ENCODE data around the gene SLCO2A1. TPM values are rescaled to one million over a fixed set of nuclear protein-coding genes. Genes with fewer than 3 reads are reported as not detected.

The SLCO2A1 gene
- total RNA-seq, 4 donors from 2014 or later, result 7.8 to 12.0 (median 11.1) TPM

- ATAC-seq, result no peak
- Histone ChIP-seq H3K4me1 (peaks cover 0 to 5% (median 0%) of the 10 kb centered on the region in 3 donors), H3K27me3 (no peaks in the 10 kb centered on the region), H3K9me3 (no peaks in the 10 kb centered on the region), H3K4me3 (no peak overlapping the region), H3K27ac (no peak overlapping the region), H3K36me3 (no peaks in the 10 kb centered on the region)
- TF ChIP-seq POLR2AphosphoS5 (IDR thresholded peaks at IDR 0.05) (no peak), CTCF (IDR thresholded peaks at IDR 0.05) (no peak), EP300 (IDR thresholded peaks at IDR 0.05) (no peak), POLR2A (IDR thresholded peaks at IDR 0.05) (no peak)
- WGBS, 2 donors (ENCODE audit: low coverage in 1 of 2), result 72 to 82% methylated on average over 4 of the region's 4 CpGs
Measured at GRCh38 chr3:134052370-134052769, 22.6 kb upstream of the SLCO2A1 start.

- no peak for ATAC-seq
- H3K27me3 ChIP-seq, result no peaks in the 10 kb centered on the region
- TF ChIP-seq POLR2A (IDR thresholded peaks at IDR 0.05) (no peak), CTCF (IDR thresholded peaks at IDR 0.05) (no peak), EP300 (IDR thresholded peaks at IDR 0.05) (no peak), POLR2AphosphoS5 (IDR thresholded peaks at IDR 0.05) (no peak)
- H3K36me3 ChIP-seq, result no peaks in the 10 kb centered on the region
- no peaks in the 10 kb centered on the region for H3K4me1 ChIP-seq
- WGBS, 2 donors (ENCODE audit: low coverage in 1 of 2), result 88 to 100% methylated on average over 1 of the region's 1 CpG
- peaks cover 0 to 9% (median 0%) of the 10 kb centered on the region in 3 donors for H3K9me3 ChIP-seq
- H3K4me3 ChIP-seq, result no peak overlapping the region
- H3K27ac ChIP-seq, result no peak overlapping the region
Measured at GRCh38 chr3:134049676-134050075, 20.0 kb upstream of the SLCO2A1 start.

- Histone ChIP-seq H3K27me3 (no peaks in the 10 kb centered on the region), H3K9me3 (peaks cover 0 to 15% (median 0%) of the 10 kb centered on the region in 3 donors), H3K4me3 (no peak overlapping the region), H3K36me3 (no peaks in the 10 kb centered on the region), H3K27ac (no peak overlapping the region), H3K4me1 (no peaks in the 10 kb centered on the region)
- TF ChIP-seq CTCF (IDR thresholded peaks at IDR 0.05) (no peak), POLR2AphosphoS5 (IDR thresholded peaks at IDR 0.05) (no peak), POLR2A (IDR thresholded peaks at IDR 0.05) (no peak), EP300 (IDR thresholded peaks at IDR 0.05) (no peak)
- WGBS, 2 donors (ENCODE audit: low coverage in 1 of 2), result 89 to 100% methylated on average over 3 to 7 of the region's 9 CpGs
- ATAC-seq, result peak; percentile 30
Measured at GRCh38 chr3:134048278-134048996, 18.7 kb upstream of the SLCO2A1 start.

GRCh38 chr3:134044459-134044858, 14.7 kb upstream of the SLCO2A1 start:
- Histone ChIP-seq H3K36me3 (no peaks in the 10 kb centered on the region), H3K27ac (no peak overlapping the region), H3K9me3 (peaks cover 0 to 15% (median 0%) of the 10 kb centered on the region in 3 donors), H3K4me3 (no peak overlapping the region), H3K27me3 (no peaks in the 10 kb centered on the region), H3K4me1 (no peaks in the 10 kb centered on the region)
- TF ChIP-seq CTCF (IDR thresholded peaks at IDR 0.05) (no peak), POLR2A (IDR thresholded peaks at IDR 0.05) (no peak), POLR2AphosphoS5 (IDR thresholded peaks at IDR 0.05) (no peak), EP300 (IDR thresholded peaks at IDR 0.05) (no peak)
- no peak for ATAC-seq

- Histone ChIP-seq H3K27ac (no peak overlapping the region), H3K9me3 (peaks cover 0 to 10% (median 0%) of the 10 kb centered on the region in 3 donors), H3K36me3 (no peaks in the 10 kb centered on the region), H3K27me3 (no peaks in the 10 kb centered on the region), H3K4me3 (no peak overlapping the region), H3K4me1 (no peaks in the 10 kb centered on the region)
- TF ChIP-seq POLR2AphosphoS5 (IDR thresholded peaks at IDR 0.05) (no peak), POLR2A (IDR thresholded peaks at IDR 0.05) (no peak), EP300 (IDR thresholded peaks at IDR 0.05) (no peak), CTCF (IDR thresholded peaks at IDR 0.05) (no peak)
- WGBS, 2 donors (ENCODE audit: low coverage in 1 of 2), result no CpG with 5 or more reads among the region's 4 CpGs
- no peak for ATAC-seq
Measured at GRCh38 chr3:134040066-134040465, 10.3 kb upstream of the SLCO2A1 start.

Measured in gastroesophageal sphincter (tissue), 4 donors.